Keratinocyte (primary cell): Measurements from ENCODE around the gene KDR.

Experiments used
- EZH2 ChIP-seq: IDR thresholded peaks from one replicate; pipeline ENCODE4 v1.6.1; 2012; ENCODE audit warnings: inconsistent platforms, mild to moderate bottlenecking, low read length, moderate library complexity
- TF ChIP-seq, protein P1 (sequence below), 3 experiments: IDR thresholded peaks in 1 of 3; conservative IDR thresholded peaks in 1 of 3; optimal IDR thresholded peaks in 1 of 3; 2 replicates in 2 of 3; 3 replicates in 1 of 3; pipeline versions ENCODE3 to v1.5.1; 2011; ENCODE audit warnings: low read length in 3 of 3, mild to moderate bottlenecking in 3 of 3, moderate library complexity in 2 of 3, control low read depth in 1 of 3, inconsistent platforms in 1 of 3; ENCODE audit not compliant: insufficient read depth in 2 of 3; ENCODE audit errors: extremely low read depth in 1 of 3

DNA sequence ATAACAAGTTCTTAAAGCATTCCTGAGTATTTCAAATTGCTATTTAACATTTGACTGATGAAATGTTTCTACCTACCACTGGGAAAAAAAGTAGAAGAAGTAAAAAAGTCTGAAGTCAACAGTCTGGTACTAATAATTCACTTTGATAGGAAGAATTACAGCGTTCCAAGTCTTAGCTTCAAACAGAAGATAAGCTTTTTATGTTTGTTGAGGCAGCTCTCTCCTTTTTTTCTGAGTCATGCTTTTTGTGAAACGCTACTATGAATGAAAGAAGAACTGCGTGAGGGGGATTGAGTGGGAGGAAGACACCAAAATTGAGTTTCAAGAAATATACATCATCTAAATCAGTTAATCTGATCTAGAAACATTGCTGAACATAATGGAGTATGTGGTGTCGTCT, 13.0 kb upstream of the KDR start:
- TF ChIP-seq, protein P1, sequence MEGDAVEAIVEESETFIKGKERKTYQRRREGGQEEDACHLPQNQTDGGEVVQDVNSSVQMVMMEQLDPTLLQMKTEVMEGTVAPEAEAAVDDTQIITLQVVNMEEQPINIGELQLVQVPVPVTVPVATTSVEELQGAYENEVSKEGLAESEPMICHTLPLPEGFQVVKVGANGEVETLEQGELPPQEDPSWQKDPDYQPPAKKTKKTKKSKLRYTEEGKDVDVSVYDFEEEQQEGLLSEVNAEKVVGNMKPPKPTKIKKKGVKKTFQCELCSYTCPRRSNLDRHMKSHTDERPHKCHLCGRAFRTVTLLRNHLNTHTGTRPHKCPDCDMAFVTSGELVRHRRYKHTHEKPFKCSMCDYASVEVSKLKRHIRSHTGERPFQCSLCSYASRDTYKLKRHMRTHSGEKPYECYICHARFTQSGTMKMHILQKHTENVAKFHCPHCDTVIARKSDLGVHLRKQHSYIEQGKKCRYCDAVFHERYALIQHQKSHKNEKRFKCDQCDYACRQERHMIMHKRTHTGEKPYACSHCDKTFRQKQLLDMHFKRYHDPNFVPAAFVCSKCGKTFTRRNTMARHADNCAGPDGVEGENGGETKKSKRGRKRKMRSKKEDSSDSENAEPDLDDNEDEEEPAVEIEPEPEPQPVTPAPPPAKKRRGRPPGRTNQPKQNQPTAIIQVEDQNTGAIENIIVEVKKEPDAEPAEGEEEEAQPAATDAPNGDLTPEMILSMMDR (optimal IDR thresholded peaks at IDR 0.05 in 1 of 3, IDR thresholded peaks at IDR 0.05 in 1 of 3, conservative IDR thresholded peaks at IDR 0.05 in 1 of 3; ENCODE audit: extremely low read depth in 1 of 3, insufficient read depth in 2 of 3, low read length in 3 of 3) = no peak
- no peak for TF ChIP-seq EZH2
